Ascending aorta (tissue), 2 donors: ENCODE data around the gene PDE4C. TPM values are rescaled to one million over a fixed set of nuclear protein-coding genes. Genes with fewer than 3 reads are reported as not detected.

ENCODE experiments used
- DNase-seq, 2 donors: peaks; one replicate each; pipeline ENCODE4 v3.0.0-alpha.2; 2019; ENCODE audit warnings: low spot score in 2 of 2
- H3K27ac ChIP-seq, 2 donors: fragments of 200-600 bp; sonication (generic); one replicate each; pipeline ENCODE4 v1.5.1; 2016 to 2017; ENCODE audit warnings: mild to moderate bottlenecking in 1 of 2
- H3K27me3 ChIP-seq: fragments of 200-600 bp; sonication (generic); one replicate; pipeline ENCODE4 v1.5.1; 2017
- H3K36me3 ChIP-seq, 2 donors: fragments of 200-600 bp; sonication (generic); one replicate each; pipeline ENCODE4 v1.5.1; 2016
- H3K4me1 ChIP-seq, 2 donors: fragments of 200-600 bp; sonication (generic); one replicate each; pipeline ENCODE4 v1.5.1; 2016 to 2017; ENCODE audit warnings: mild to moderate bottlenecking in 1 of 2
- H3K4me3 ChIP-seq, 2 donors: fragments of 200-600 bp; sonication (generic); one replicate each; pipeline ENCODE4 v1.5.1; 2016 to 2017; ENCODE audit warnings: mild to moderate bottlenecking in 1 of 2
- H3K9me3 ChIP-seq, 2 donors: fragments of 200-600 bp; sonication (generic); one replicate each; pipeline ENCODE4 v1.5.1; 2016
- intact Hi-C: fragments of 100-400 bp; cut with DNase I; formaldehyde crosslinking; loops from one replicate; pipeline ENCODE4 v1.15.1; 2023
- total RNA-seq: library from RNA; depleted of rRNA; stranded (reverse); fragments of >200 nt; gene quantifications from one replicate; pipeline ENCODE4 v1.1.0, GENCODE V29; 2016
- TF ChIP-seq, protein P1 (sequence below), 3 experiments: fragments of 200-600 bp in 2 of 3; fragments of 450-650 bp in 1 of 3; sonication (generic) in 2 of 3; IDR thresholded peaks; one replicate each; pipeline ENCODE4 v1.5.1; 2016 to 2019; ENCODE audit warnings: antibody characterized with exemption in 3 of 3, mild to moderate bottlenecking in 1 of 3, moderate library complexity in 1 of 3

Gene PDE4C
- not detected for total RNA-seq

DNA sequence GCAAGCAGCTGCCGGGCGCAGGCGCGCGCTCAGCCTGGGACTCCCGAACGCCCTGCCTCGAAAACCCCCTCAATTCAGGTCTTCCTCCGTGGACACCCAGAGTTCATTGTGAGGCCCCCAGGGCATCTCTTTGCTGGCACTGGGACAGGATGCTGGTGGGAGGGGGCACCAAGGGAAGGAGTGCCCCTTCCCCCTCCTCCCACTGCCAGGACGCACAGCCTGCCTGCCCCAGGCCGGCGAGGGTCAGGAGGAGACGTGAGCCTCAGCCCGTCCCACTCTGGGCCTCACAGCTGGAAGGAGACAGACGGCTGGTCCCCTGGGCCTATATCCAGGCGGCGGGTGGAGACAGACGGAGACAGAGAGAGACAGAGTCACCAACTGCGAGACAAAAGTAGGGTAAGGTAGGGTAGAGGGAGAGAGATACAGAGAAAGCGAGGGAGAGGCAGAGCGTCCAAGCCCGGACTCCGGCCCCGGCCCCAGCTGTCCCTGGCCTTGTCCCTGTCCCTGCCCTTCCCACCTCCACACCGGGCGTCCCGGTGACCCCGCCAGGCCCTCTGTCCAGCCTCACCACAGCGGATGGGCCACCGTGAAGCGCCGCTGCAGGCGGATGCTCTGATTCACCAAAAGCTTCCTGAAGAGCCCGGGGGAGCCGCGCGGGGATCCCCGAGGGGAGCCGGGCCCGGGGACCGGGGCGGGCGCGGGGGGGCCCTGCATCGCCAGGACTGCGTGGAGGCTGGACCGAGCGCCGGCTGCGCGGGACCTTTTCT lies at the start of gene PDE4C:
TSS of gene PDE4C (minus strand) at position 737 of the 767 bp plus-strand sequence. CDS start at position 714, 23 bp downstream.
- Histone ChIP-seq H3K4me3 (peak within 1 kb of the TSS in 1 of 2 donors; percentile 54), H3K27me3 (peaks cover 16% of the 10 kb centered on the region), H3K9me3 (no peaks in the 10 kb centered on the region), H3K36me3 (no peaks in the 10 kb centered on the region), H3K27ac (no peak within 1 kb of the TSS), H3K4me1 (peaks cover 7 to 15% of the 10 kb centered on the region in 2 donors)
- intact Hi-C loops = loop anchor here (2.0 kb wide), 1 partner anchor 21 kb away; the partner anchor contains the start of gene RAB3A
- no peak for DNase-seq
- TF ChIP-seq, protein P1, sequence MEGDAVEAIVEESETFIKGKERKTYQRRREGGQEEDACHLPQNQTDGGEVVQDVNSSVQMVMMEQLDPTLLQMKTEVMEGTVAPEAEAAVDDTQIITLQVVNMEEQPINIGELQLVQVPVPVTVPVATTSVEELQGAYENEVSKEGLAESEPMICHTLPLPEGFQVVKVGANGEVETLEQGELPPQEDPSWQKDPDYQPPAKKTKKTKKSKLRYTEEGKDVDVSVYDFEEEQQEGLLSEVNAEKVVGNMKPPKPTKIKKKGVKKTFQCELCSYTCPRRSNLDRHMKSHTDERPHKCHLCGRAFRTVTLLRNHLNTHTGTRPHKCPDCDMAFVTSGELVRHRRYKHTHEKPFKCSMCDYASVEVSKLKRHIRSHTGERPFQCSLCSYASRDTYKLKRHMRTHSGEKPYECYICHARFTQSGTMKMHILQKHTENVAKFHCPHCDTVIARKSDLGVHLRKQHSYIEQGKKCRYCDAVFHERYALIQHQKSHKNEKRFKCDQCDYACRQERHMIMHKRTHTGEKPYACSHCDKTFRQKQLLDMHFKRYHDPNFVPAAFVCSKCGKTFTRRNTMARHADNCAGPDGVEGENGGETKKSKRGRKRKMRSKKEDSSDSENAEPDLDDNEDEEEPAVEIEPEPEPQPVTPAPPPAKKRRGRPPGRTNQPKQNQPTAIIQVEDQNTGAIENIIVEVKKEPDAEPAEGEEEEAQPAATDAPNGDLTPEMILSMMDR (IDR thresholded peaks at IDR 0.05) = no peak

DNA sequence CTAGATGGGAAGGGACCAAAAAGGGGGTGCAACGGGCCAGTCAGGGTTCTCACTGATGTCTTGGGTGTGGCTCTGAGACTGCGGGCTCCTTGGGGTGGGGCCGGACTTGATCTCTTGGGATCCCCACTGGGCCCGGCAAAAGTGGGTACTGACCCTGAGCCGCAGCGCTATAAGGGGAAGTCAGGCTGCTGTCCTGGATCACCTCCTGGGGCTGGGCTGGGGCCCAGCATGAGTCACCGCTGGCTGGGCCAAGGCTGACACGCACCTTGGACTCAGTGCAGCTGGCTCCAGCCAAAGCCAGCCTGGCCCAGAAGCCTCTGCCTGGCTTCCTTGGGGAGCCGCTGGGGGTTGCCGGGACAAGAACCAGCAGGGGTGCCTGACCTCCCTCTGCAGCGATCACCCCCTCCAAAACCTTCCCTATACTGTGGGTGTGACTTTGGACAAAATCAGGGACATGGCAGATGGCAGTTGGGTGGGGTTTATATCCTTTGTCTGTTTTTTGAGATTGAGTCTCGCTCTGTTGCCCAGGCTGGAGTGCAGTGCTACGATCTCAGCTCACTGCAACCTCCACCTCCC lies 48.6 kb upstream of the PDE4C start:
- peak; percentile 66 to 91 for DNase-seq
- H3K27me3 ChIP-seq = no peaks in the 10 kb centered on the region
- peak overlapping the region in 1 of 2 donors; percentile 26 for H3K4me3 ChIP-seq
- H3K4me1 ChIP-seq = peaks cover 14 to 44% of the 10 kb centered on the region in 2 donors
- intact Hi-C loops = loop anchor here (10.0 kb wide), 1 partner anchor 1950 kb away; the partner anchor contains the start of gene KLF2
- peaks cover 13 to 36% of the 10 kb centered on the region in 2 donors for H3K36me3 ChIP-seq
- peak overlapping the region; percentile 6 to 72 for H3K27ac ChIP-seq
- H3K9me3 ChIP-seq = no peaks in the 10 kb centered on the region
- TF ChIP-seq, protein P1 (IDR thresholded peaks at IDR 0.05) = no peak

DNA sequence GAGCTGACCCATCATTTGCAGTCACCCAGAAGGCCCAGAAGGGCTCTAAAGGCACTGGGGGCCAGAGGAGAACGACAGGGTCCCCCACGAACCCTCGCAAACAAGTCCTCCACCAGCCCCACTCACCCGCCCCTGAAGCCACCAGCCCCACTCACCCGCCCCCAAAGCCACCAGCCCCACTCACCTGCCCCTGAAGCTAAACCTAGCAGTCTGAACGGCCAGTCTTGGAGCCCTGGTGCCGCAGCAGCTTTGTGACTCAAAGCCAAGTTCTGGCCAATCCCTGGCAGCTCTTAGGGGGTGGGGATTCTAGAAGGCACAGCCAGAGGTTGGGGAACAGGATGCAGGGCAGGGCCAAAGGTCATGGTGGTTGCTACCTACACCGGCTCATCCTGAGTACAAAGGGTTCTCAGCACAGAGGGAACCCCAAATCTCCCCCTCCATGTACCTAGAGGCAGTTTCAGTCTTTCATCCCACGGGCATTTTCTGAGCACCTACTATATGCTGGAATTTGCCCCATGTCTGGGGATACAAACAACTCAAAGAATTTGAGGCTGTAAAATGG lies 48.1 kb upstream of the PDE4C start, which contains the start of gene IQCN:
TSS of gene IQCN (minus strand) at position 234 of the 562 bp plus-strand sequence. CDS start 4,974 bp downstream, outside the sequence.
- DNase-seq = peak in 1 of 2 donors; percentile 80
- H3K9me3 ChIP-seq = no peaks in the 10 kb centered on the region
- peak within 1 kb of the TSS in 1 of 2 donors; percentile 26 for H3K4me3 ChIP-seq
- peaks cover 13 to 38% of the 10 kb centered on the region in 2 donors for H3K36me3 ChIP-seq
- peaks cover 14 to 44% of the 10 kb centered on the region in 2 donors for H3K4me1 ChIP-seq
- intact Hi-C loops = loop anchor here (10.0 kb wide), 1 partner anchor 1949 kb away; the partner anchor contains the start of gene KLF2
- peak within 1 kb of the TSS; percentile 7 to 72 for H3K27ac ChIP-seq
- TF ChIP-seq, protein P1 (IDR thresholded peaks at IDR 0.05) = no peak
- no peaks in the 10 kb centered on the region for H3K27me3 ChIP-seq

DNA sequence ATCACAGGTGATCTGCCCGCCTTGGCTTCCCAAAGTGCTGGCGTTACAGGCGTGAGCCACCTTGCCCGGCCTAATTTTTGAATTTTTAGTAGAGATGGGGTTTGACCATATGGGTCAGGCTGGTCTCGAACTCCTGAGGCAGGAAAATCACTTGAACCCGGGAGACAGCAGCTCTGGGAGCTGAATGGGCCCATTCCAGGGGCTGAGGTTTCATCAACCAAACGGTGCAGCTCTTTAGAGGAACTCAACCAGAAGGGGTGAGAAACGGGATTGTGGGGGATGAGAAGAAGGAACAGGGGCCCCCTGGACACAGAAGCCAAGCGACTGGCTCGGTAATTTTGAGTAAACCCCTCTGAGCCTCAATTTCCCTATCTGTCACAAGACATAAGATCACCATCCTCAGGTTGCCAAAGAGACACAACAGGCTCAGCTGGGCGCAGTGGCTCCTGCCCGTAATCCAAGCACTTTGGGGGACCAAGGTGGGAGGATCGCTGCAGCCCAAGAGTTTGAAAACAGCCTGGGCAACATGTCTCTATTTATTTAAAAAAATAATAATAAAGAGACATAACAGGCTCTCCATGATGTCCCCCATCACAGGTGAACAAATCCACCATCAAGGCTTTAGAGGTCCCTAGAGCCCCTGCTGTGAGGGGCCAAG lies 47.5 kb upstream of the PDE4C start:
- intact Hi-C loops = loop anchor here (10.0 kb wide), 1 partner anchor 1949 kb away; the partner anchor contains the start of gene KLF2
- Histone ChIP-seq H3K4me3 (no peak overlapping the region), H3K4me1 (peaks cover 12 to 41% of the 10 kb centered on the region in 2 donors), H3K27me3 (no peaks in the 10 kb centered on the region), H3K27ac (peak overlapping the region in 1 of 2 donors; percentile 72), H3K36me3 (peaks cover 12 to 39% of the 10 kb centered on the region in 2 donors), H3K9me3 (no peaks in the 10 kb centered on the region)
- no peak for DNase-seq
- TF ChIP-seq, protein P1 (IDR thresholded peaks at IDR 0.05) = no peak

DNA sequence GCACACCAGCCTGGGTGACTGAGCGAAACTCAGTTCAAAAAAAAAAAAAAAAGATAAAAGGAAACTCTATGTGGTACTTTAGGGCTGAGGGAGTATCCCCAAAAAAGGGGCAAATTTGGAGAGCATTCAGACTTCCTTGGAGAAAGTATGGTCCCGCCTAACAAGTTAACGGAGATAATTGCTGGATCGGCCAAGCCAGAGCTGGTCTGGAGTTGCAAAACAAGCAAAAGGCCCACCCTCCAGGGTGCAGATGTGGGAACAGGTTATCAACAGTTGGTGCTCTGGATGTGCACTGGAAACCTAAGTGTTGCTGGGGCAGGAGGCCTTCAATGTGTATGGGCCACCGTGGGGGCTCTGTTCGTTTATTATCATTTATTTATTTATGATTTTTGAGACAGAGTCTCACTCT lies 45.2 kb upstream of the PDE4C start:
- peak in 1 of 2 donors; percentile 79 for DNase-seq
- H3K9me3 ChIP-seq = no peaks in the 10 kb centered on the region
- TF ChIP-seq, protein P1 (IDR thresholded peaks at IDR 0.05) = no peak
- H3K4me1 ChIP-seq = peaks cover 5 to 23% of the 10 kb centered on the region in 2 donors
- no peak overlapping the region for H3K27ac ChIP-seq
- H3K27me3 ChIP-seq = no peaks in the 10 kb centered on the region
- no peak overlapping the region for H3K4me3 ChIP-seq
- H3K36me3 ChIP-seq = peaks cover 15 to 41% of the 10 kb centered on the region in 2 donors
- intact Hi-C loops = loop anchor here (10.0 kb wide), 1 partner anchor 1947 kb away; the partner anchor contains the start of gene KLF2
